NCI-H128 (cell line): ENCODE results near the gene MAP2K7.
A peak's percentile ranks its signal among the peaks of the same experiment; 100 is the strongest.
"Not testable (repeated sequence)": the region's sequence is repeated elsewhere in the genome, so short reads cannot be mapped to it uniquely, and the experiment has no call there.

Experiments
- DNase-seq: peaks from one replicate; lab custom pipeline; 2025; ENCODE audit not compliant: unreplicated experiment; lab: John Stamatoyannopoulos, UW

MAP2K7 gene

DNA sequence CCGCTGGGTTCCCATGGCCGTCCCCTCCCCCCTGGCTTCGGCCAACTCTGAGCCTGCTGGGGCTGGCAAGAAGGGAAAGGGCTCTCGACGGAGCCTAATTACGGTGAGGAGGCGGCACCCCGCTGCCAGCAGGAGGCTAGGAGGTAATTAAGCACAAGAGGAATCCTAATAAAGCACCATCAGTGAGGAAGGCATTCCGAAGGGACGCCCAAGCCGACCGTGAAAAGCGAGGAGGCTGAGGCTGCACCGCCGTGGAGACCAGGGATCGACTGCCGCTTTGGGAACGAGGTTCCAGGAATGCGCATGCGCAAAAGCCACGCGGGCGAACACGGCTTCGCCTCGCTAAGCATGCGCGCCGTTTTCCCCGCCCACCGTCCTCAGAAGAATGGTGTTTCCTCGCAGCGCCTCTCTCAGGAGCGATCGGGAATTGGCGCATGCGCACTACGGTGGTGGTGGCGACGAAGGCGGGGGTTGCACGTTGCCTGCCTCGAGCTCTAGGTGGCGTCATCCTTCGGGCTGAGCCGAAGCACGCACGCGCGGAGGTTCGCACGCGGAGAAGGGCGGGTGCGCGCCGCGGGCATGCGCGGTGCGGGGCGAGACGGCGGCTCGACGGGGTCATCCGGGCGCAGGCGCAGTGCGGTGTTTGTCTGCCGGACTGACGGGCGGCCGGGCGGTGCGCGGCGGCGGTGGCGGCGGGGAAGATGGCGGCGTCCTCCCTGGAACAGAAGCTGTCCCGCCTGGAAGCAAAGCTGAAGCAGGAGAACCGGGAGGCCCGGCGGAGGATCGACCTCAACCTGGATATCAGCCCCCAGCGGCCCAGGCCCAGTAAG lies at the start of gene MAP2K7:
MAP2K7 (plus strand) TSS at position 634 of the 830 bp plus-strand sequence; CDS start at position 702, 68 bp downstream.
- DNase-seq, result peak; percentile 100

- no peak for DNase-seq
Observed at GRCh38 chr19:7855426-7856108, 48.1 kb upstream of the MAP2K7 start.

DNA sequence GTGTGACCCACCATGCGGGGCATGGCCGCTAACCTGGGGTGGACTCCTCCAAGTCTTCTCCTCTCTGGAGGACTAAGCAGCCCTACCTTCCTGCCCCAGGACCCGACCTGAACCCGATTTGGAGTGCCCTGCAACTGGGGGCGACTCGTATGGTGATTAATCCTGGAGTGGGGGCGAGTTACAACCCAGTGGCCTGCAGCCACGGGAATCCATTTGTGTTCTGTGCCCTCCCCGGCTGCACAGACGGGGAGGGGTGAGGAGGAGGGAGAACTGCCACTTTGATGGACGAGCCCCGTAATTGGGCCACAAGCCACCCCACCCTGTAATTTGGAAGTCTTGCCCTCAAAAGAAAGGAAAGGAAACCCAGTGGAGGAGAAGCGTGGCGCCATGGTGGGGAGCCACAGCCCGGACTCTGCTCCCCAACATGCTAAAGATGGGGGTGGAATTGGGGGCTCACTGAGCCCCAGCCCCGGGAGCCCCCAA lies 47.5 kb upstream of the MAP2K7 start:
- DNase-seq, result no peak

- no peak for DNase-seq
Observed at GRCh38 chr19:7856679-7857663, 46.7 kb upstream of the MAP2K7 start.

GRCh38 chr19:7857727-7858108 lies 46.0 kb upstream of the MAP2K7 start:
- no peak for DNase-seq

DNA sequence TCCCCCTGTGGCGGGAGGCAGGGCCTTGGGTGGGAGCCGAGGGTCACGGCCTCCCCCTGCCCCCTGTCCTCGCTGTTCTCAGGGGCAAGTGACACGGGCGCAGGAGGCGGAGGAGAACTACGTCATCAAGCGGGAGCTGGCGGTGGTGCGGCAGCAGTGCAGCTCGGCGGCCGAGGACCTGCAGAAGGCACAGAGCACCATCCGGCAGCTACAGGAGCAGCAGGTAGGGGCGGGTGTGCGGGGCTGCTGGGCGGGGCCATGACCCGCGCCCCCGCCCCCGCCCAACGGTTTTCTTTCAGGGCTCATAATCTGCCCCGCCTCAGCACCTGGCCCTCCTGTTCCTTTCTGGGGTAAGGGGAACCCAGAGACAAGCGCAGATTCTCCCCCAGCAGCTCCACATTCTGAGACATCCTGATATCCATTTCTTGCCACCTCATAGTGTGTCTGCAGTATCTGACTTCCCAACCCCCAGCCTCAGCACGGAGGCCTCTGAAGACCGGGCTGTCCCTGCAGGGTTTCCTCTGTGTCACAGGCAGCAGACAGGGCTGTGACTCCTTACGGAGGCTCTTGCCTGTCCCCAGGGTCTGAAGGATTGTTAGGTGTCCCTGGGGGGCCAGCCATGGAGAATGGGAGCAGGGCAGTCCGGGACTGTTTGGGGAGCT lies 45.4 kb upstream of the MAP2K7 start:
- no peak for DNase-seq

DNA sequence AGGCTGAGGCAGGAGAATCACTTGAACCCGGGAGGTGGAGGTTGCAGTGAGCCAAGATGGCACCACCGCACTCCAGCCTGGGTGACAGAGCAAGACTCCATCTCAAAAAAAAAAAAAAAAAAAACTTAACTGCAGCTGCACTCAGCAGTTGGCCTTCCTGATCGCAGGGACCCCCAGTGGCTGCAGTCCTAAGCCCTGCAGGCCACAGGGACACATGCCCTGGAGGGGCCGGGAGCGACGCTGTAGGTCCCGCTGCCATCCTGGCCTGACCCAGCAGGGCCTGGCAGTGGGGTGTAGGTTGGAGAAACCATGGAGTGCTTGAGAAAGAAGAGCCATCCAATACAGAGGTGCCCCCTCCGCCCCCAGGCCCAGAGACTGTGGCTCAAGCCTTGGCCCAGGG lies 44.6 kb upstream of the MAP2K7 start:
- not testable (repeated sequence) for DNase-seq

DNA sequence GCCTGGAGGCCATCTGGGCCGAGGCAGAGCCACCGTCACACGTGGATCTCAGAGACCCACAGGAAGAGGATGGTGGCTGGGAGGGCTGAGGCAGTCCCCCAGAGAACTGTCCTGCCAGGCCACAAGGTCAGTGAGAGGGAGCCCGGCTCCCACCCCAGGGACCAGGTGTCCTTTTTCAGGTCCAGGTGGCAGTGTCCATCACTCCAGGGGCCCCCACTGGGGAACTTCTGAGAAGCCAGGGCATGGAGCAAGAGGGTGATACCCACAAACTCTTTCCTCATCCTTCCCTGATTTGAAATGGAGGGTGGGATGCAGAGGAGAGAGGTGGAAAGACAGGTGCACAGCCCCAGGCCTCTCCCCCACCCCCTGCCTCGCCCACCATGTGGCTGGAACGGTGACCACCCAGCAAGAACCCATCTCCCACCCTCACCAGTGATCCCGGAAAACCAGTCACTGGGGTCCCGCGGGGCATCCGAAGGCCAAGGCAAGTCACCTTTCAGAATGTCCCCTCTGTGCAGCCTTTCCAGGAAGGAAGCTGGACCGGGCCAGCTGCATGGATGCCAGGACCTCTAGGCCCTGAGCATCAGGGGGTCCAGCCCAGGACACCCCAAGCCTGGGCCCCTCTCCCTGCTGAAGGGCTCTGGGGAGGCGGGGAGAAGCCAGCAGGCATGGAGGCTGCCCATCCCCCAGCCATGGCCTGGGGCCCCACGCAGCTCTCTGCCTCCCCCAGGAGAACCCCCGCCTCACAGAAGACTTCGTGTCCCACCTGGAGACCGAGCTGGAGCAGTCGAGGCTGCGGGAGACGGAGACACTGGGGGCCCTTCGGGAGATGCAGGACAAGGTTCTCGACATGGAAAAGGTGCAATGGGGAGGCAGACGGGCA lies 43.6 kb upstream of the MAP2K7 start:
- no peak for DNase-seq

- no peak for DNase-seq
Observed at GRCh38 chr19:7860714-7861618, 42.7 kb upstream of the MAP2K7 start.

DNA sequence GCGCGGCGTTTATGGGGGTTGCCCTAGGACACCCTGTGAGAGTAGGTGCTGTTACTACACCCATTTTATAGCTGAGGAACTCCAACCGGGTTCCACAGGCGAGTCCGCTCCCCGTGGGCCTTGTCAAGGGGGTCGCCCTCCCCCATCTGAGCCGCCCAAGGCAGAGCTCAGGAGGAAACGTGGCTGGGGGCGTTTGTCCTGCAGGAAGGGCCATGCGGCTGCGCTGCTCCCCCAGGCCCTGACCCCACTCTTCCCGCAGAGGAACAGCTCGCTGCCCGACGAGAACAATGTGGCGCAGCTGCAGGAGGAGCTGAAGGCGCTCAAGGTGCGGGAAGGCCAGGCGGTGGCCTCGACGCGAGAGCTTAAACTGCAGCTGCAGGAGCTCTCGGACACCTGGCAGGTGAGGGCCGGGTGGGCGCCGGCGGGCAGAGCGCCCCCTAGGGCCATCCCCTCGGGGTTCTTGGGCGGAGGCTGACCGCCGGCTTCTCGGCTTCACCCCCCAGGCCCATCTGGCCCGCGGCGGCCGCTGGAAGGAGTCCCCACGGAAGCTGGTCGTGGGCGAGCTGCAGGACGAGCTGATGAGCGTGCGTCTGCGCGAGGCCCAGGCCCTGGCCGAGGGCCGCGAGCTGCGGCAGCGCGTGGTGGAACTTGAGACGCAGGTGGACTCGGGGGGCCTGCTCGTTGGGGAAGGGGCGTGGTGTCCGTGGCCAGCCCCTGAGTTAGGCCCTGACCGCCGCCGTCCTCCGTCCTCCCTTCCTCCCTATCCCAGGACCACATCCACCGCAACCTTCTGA lies 41.9 kb upstream of the MAP2K7 start:
- no peak for DNase-seq

DNA sequence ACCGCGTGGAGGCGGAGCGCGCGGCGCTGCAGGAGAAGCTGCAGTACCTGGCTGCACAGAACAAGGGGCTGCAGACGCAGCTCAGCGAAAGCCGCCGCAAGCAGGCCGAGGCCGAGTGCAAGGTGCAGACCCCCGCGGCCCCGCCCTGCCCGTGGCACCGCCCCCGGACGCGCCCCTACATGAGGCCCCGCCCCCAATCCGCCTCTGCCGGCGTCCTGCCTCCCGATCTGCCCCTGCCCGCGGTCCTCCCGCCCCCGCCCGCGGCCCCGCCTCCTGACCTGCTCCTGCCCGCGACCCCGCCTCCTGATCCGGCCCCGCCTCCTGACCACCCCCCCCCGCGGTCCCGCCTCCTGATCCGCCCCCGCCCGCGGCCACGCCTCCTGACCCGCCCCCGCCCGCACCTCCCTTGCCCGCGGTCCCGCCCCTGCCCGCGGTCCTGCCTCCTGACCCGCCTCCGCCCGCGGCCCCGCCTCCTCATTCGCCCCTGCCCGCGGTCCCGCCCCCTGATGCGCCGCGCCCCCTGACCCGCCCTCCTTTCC lies 41.2 kb upstream of the MAP2K7 start:
- no peak for DNase-seq

- no peak for DNase-seq
Observed at GRCh38 chr19:7863157-7863970, 40.3 kb upstream of the MAP2K7 start.

DNA sequence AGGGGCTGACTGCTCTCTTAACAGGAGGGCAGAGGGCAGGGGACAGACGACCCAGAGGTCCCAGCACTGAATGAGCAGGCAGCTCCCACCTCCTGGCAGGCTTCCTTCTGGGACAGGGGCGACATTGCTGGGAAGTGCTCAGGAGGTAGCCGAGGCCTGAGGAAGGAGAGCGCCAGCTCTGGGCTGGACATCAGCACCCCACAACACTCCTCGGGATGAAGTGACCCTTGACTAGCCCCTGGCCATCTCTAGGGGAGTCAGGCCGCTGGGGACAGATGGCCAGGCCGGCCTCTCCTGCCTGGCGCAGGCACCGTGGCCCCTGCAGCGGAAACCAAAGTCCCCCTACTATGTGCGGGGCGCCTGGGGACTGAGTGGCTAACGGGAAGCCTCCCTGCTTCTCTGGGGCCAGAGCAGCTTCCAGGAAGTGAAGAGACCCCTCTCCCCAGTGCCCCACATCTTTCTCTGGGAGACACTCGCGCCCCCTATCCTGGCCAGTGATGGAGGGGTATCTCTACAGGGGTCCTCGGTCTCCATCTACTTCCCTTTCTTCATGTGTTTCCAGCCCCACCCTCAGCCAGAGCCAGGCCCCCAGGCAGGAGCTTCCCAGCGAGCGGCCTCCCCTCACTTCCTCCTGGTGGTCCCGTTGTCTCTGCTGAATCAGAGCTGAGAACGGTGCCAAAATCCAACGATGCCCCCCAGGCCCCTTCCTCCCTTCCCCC lies 39.5 kb upstream of the MAP2K7 start:
- DNase-seq, result no peak

DNA sequence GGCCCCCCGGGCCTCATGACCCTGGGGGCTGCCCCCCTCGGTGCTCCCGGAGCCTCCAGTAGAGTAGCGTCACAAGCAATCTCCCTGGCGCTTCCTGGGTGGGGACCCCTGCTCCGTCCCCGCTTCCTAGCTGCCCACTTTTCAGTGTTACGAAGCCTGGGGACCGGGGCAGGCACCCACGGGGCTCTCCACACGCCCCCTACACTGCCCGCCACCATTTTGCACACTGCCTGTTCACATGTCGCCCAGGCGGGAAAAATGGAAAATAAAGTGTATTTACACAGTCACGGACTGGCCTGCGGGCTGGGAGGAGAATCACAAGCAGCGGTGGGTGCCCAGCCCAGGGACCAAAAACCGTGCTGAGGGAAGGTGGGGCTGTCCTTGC lies 39.0 kb upstream of the MAP2K7 start:
- DNase-seq, result no peak

DNA sequence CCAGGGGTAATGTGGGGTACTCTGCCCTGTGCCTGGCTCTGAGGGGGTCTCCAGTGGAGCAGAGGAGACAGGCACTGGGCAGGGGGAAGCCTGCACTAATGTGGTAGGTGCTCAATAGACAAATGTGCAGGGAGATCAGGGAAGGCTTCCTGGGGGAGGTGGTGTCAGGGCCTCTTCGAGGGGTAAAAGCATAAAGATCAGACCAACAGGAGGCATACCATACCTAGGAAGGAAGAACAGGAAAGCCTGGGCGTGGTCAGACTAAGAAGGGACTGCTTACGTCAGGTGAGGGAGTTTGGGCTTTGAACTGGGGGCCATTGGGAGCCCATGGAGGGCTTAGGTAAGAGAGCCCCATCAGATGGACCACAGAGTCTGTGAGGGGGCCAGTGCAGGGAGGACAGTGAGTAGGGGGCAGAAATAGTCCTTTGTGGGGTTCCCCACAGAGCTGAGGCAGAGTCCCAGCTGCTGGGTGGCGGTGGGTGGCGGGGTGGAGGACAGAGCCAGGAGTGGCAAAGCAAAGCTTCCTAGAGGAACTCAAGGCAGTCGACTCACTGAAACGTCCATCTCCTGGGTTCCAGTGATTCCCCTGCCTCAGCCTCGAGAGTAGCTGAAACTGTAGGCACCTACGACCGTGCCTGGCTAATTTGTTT lies 38.3 kb upstream of the MAP2K7 start:
- no peak for DNase-seq
